Measurements from ENCODE around the gene TTC9. TPM values are rescaled to one million over a fixed set of nuclear protein-coding genes. Genes with fewer than 3 reads are reported as not detected.

TTC9 gene
- total RNA-seq, 1 experiment from 2014 or later = 4.7 TPM

GRCh38 chr14:70677341-70677740 lies 35.6 kb downstream of the TTC9 start:
- no peak overlapping the region for H3K27ac ChIP-seq (ENCODE audit: low read depth, low read length, poor library complexity, severe bottlenecking)
- H3K9me3 ChIP-seq (ENCODE audit: low read depth, low read length, poor library complexity, severe bottlenecking) = no peaks in the 10 kb centered on the region
- TF ChIP-seq CTCF (conservative IDR thresholded peaks at IDR 0.05; ENCODE audit: low read depth, low read length) (no peak), EZH2 (IDR thresholded peaks at IDR 0.05; ENCODE audit: borderline replicate concordance, low read depth, low read length, poor library complexity, severe bottlenecking) (no peak)
- intact Hi-C loops (cut with micrococcal nuclease; ENCODE audit: unreplicated experiment) = no loop called here
- H3K4me3 ChIP-seq (ENCODE audit: low read depth, low read length, poor library complexity, severe bottlenecking) = no peak overlapping the region
- no peaks in the 10 kb centered on the region for H3K27me3 ChIP-seq (replicated peaks; ENCODE audit: insufficient read depth, low read depth, low read length, poor library complexity)
- no peak for DNase-seq (ENCODE audit: low spot score)
- no TSS peak for BruUV-seq (replicated peaks)
- H3K36me3 ChIP-seq (ENCODE audit: insufficient read depth, low read length, poor library complexity, severe bottlenecking) = no peaks in the 10 kb centered on the region
- CTCF ChIA-PET = no interaction called here
- H3K4me1 ChIP-seq (ENCODE audit: insufficient read depth, low read length, poor library complexity, severe bottlenecking) = no peaks in the 10 kb centered on the region
- POLR2A ChIA-PET (ENCODE audit: low non-redundant PET) = no interaction called here

GRCh38 chr14:70680748-70681147 lies 39.0 kb downstream of the TTC9 start:
- Histone ChIP-seq H3K27me3 (replicated peaks; ENCODE audit: insufficient read depth, low read depth, low read length, poor library complexity) (no peaks in the 10 kb centered on the region), H3K4me1 (ENCODE audit: insufficient read depth, low read length, poor library complexity, severe bottlenecking) (no peaks in the 10 kb centered on the region), H3K4me3 (ENCODE audit: low read depth, low read length, poor library complexity, severe bottlenecking) (no peak overlapping the region), H3K36me3 (ENCODE audit: insufficient read depth, low read length, poor library complexity, severe bottlenecking) (no peaks in the 10 kb centered on the region), H3K27ac (ENCODE audit: low read depth, low read length, poor library complexity, severe bottlenecking) (no peak overlapping the region), H3K9me3 (ENCODE audit: low read depth, low read length, poor library complexity, severe bottlenecking) (no peaks in the 10 kb centered on the region)
- TF ChIP-seq EZH2 (IDR thresholded peaks at IDR 0.05; ENCODE audit: borderline replicate concordance, low read depth, low read length, poor library complexity, severe bottlenecking) = no peak
- no peak for TF ChIP-seq CTCF (conservative IDR thresholded peaks at IDR 0.05; ENCODE audit: low read depth, low read length)
- CTCF ChIA-PET = no interaction called here
- DNase-seq (ENCODE audit: low spot score) = no peak
- POLR2A ChIA-PET (ENCODE audit: low non-redundant PET) = no interaction called here
- no TSS peak for BruUV-seq (replicated peaks)
- intact Hi-C loops (cut with micrococcal nuclease; ENCODE audit: unreplicated experiment) = no loop called here

- TF ChIP-seq EZH2 (IDR thresholded peaks at IDR 0.05; ENCODE audit: borderline replicate concordance, low read depth, low read length, poor library complexity, severe bottlenecking) (no peak), CTCF (conservative IDR thresholded peaks at IDR 0.05; ENCODE audit: low read depth, low read length) (no peak)
- Histone ChIP-seq H3K4me3 (ENCODE audit: low read depth, low read length, poor library complexity, severe bottlenecking) (no peak overlapping the region), H3K27ac (ENCODE audit: low read depth, low read length, poor library complexity, severe bottlenecking) (no peak overlapping the region), H3K27me3 (replicated peaks; ENCODE audit: insufficient read depth, low read depth, low read length, poor library complexity) (no peaks in the 10 kb centered on the region), H3K9me3 (ENCODE audit: low read depth, low read length, poor library complexity, severe bottlenecking) (no peaks in the 10 kb centered on the region), H3K36me3 (ENCODE audit: insufficient read depth, low read length, poor library complexity, severe bottlenecking) (no peaks in the 10 kb centered on the region), H3K4me1 (ENCODE audit: insufficient read depth, low read length, poor library complexity, severe bottlenecking) (peaks cover 3% of the 10 kb centered on the region)
- DNase-seq (ENCODE audit: low spot score) = no peak
- no TSS peak for BruUV-seq (replicated peaks)
- POLR2A ChIA-PET (ENCODE audit: low non-redundant PET) = no interaction called here
- intact Hi-C loops (cut with micrococcal nuclease; ENCODE audit: unreplicated experiment) = no loop called here
- CTCF ChIA-PET = no interaction called here
Measured at GRCh38 chr14:70683983-70684382, 42.3 kb downstream of the TTC9 start.

Data from A673 (cell line).